HG02623 (cell line): ENCODE measurements around the gene KRT3.
"Not testable (repeated sequence)": the region's sequence is repeated elsewhere in the genome, so short reads cannot be mapped to it uniquely, and the experiment has no call there.

ENCODE experiments used
- ATAC-seq: cut with Tn5 transposase; IDR thresholded peaks from one replicate; pipeline ENCODE4 v1.9.1; 2021; ENCODE audit warnings: moderate library complexity; ENCODE audit not compliant: unreplicated experiment

Gene KRT3

GRCh38 chr12:52763036-52763659, 32.8 kb downstream of the KRT3 start:
- no peak for ATAC-seq

- no peak for ATAC-seq
These were observed 34.1 kb downstream of the KRT3 start for GRCh38 chr12:52761802-52762201.

GRCh38 chr12:52761218-52761617, 34.7 kb downstream of the KRT3 start:
- not testable (repeated sequence) for ATAC-seq

- no peak for ATAC-seq
These were observed 35.3 kb downstream of the KRT3 start for GRCh38 chr12:52760623-52761022.

GRCh38 chr12:52759695-52760094, 36.2 kb downstream of the KRT3 start:
- no peak for ATAC-seq

GRCh38 chr12:52759218-52759617, 36.7 kb downstream of the KRT3 start:
- ATAC-seq: no peak

GRCh38 chr12:52757449-52758176, 38.3 kb downstream of the KRT3 start:
- ATAC-seq: no peak

GRCh38 chr12:52756281-52756960, 39.5 kb downstream of the KRT3 start:
- no peak for ATAC-seq

- no peak for ATAC-seq
These were observed 40.4 kb downstream of the KRT3 start for GRCh38 chr12:52755533-52755932.

- no peak for ATAC-seq
These were observed 41.8 kb downstream of the KRT3 start for GRCh38 chr12:52754135-52754534.

GRCh38 chr12:52753283-52753682, 42.6 kb downstream of the KRT3 start:
- ATAC-seq: no peak

- ATAC-seq: no peak
These were observed 43.4 kb downstream of the KRT3 start for GRCh38 chr12:52752516-52752915.

- ATAC-seq: no peak
These were observed 44.1 kb downstream of the KRT3 start for GRCh38 chr12:52751795-52752194.

GRCh38 chr12:52750532-52750931, 45.4 kb downstream of the KRT3 start:
- not testable (repeated sequence) for ATAC-seq

- ATAC-seq: no peak
These were observed 46.1 kb downstream of the KRT3 start for GRCh38 chr12:52749827-52750226.

- ATAC-seq: no peak
These were observed 47.3 kb downstream of the KRT3 start for GRCh38 chr12:52748578-52748977.

- ATAC-seq: no peak
These were observed 50.4 kb downstream of the KRT3 start for GRCh38 chr12:52745554-52745953.

- no peak for ATAC-seq
These were observed 51.3 kb downstream of the KRT3 start for GRCh38 chr12:52744493-52745156.

- no peak for ATAC-seq
These were observed 53.0 kb downstream of the KRT3 start for GRCh38 chr12:52742822-52743457.

GRCh38 chr12:52742196-52742580, 53.7 kb downstream of the KRT3 start:
- ATAC-seq: no peak
